Lung microvascular endothelial cell (primary cell): ENCODE data around the gene OR8D2. TPM values are rescaled to one million over a fixed set of nuclear protein-coding genes. Genes with fewer than 3 reads are reported as not detected.

Experiments used
- DNase-seq, 2 donors: peaks; one replicate each; pipeline versions ENCODE4 v3.0.0 to v3.0.0-alpha.2; 2010; ENCODE audit warnings: low read depth in 2 of 2
- total RNA-seq: library from RNA; depleted of rRNA; stranded (reverse); fragments of >200 nt; gene quantifications from 2 replicates; pipeline ENCODE4 v1.2.1, GENCODE V29; 2014

Gene OR8D2
- total RNA-seq, 1 donor from 2014 or later, result not detected

GRCh38 chr11:124294687-124295086, 25.3 kb downstream of the OR8D2 start:
- no peak for DNase-seq

GRCh38 chr11:124285610-124286344, 34.2 kb downstream of the OR8D2 start:
- DNase-seq, result peak in 1 of 2 donors; percentile 95

GRCh38 chr11:124278261-124278660, 41.7 kb downstream of the OR8D2 start:
- DNase-seq, result no peak

GRCh38 chr11:124277804-124278203, 42.2 kb downstream of the OR8D2 start:
- DNase-seq, result peak in 1 of 2 donors; percentile 41

GRCh38 chr11:124277207-124277606, 42.8 kb downstream of the OR8D2 start:
- no peak for DNase-seq

- DNase-seq, result peak in 1 of 2 donors; percentile 97
Observed at GRCh38 chr11:124276081-124276480, 43.9 kb downstream of the OR8D2 start.

GRCh38 chr11:124274000-124274399, 46.0 kb downstream of the OR8D2 start:
- DNase-seq, result no peak

- peak in 1 of 2 donors; percentile 16 for DNase-seq
Observed at GRCh38 chr11:124270886-124271285, 49.1 kb downstream of the OR8D2 start.

Other genes starting within 250 kb of the OR8D2 start
- 3.2 and 4.1 TPM in 2 replicates for gene VWA5A, start 204.7 kb downstream of the OR8D2 start, total RNA-seq
- not detected in 2 replicates for gene OR10D3, start 136.9 kb downstream of the OR8D2 start, total RNA-seq
- not detected in 2 replicates for gene OR8G1, start 79.1 kb downstream of the OR8D2 start, total RNA-seq
- not detected in 2 replicates for gene OR8G5, start 63.8 kb downstream of the OR8D2 start, total RNA-seq
- gene OR8D1, start 6.2 kb downstream of the OR8D2 start, total RNA-seq, result not detected in 2 replicates
- not detected in 2 replicates for gene OR8B2, start 64.3 kb upstream of the OR8D2 start, total RNA-seq
- not detected in 2 replicates for gene OR8B3, start 78.8 kb upstream of the OR8D2 start, total RNA-seq
- gene OR8B4, start 104.7 kb upstream of the OR8D2 start, total RNA-seq, result not detected in 2 replicates
- not detected in 2 replicates for gene OR8B8, start 125.5 kb upstream of the OR8D2 start, total RNA-seq
- not detected in 2 replicates for gene OR8B12, start 223.5 kb upstream of the OR8D2 start, total RNA-seq
- gene OR8A1, start 249.8 kb upstream of the OR8D2 start, total RNA-seq, result under 0.01 TPM in 1 of 2 replicates, not detected in the other